ENCODE measurements around the gene ATAD3C.
"Not testable (repeated sequence)": the region's sequence is repeated elsewhere in the genome, so short reads cannot be mapped to it uniquely, and the experiment has no call there.

ATAD3C gene

DNA sequence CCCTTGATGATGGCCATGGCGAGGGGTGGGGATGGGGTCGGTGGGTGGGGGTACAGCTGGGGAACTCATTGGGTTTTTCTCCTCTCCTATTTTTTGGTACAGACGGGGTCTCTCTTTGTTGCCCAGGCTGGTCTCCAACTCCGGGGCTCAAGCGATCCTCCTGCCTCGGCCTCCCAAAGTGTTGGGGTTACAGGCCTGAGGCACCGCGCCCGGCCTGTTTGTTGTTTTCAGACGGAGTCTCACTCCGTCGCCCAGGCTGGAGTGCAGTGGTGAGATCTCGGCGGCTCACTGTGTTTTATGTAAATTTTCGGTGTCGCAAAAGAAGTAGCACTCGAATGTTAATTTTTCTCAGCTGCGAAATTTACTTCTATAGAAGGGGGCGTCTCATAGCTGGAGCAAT is 2.9 kb upstream of the ATAD3C start:
- not testable (repeated sequence) for DNase-seq (ENCODE audit: low spot score)

GRCh38 chr1:1450616-1451015 is 1.1 kb downstream of the ATAD3C start:
- DNase-seq (ENCODE audit: low spot score), result not testable (repeated sequence)

GRCh38 chr1:1451696-1452364 is 2.3 kb downstream of the ATAD3C start:
- no peak for DNase-seq (ENCODE audit: low spot score)

- not testable (repeated sequence) for DNase-seq (ENCODE audit: low spot score)
Observed at GRCh38 chr1:1452365-1452739, 2.9 kb downstream of the ATAD3C start.

- no peak for DNase-seq (ENCODE audit: low spot score)
Observed at GRCh38 chr1:1452882-1453281, 3.4 kb downstream of the ATAD3C start.

DNA sequence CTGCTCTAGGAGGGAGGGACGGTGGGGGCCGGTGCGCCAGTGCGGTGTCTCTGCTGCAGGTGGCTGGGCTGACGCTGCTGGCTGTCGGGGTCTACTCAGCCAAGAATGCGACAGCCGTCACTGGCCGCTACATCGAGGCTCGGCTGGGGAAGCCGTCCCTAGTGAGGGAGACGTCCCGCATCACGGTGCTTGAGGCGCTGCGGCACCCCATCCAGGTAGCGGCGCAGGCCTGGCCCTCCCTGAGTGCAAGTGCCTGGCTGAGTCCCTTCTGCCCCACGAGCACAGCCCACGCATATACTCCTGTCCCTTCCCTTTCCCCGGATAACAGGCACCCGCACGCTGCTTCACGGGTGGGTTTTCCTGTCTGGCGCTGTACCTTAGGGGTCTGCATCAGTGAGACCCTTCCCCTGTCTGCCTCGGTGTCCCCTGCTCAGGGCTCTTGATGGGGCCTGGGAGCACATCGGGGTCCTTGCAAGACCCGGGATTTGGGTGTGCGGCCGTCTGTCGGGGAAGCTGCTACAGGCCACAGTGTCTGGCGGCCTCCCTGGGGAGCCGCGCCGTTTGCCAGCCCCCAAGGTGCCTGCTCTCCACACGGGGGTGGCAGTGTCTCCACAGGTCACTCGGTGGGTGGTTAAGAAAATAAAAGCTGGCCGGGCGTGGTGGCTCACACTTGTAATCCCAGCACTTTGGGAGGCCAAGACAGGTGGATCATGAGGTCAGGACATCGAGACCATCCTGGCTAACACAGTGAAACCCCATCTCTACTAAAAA is 5.0 kb downstream of the ATAD3C start:
- not testable (repeated sequence) for DNase-seq (ENCODE audit: low spot score)

- DNase-seq (ENCODE audit: low spot score), result no peak
Observed at GRCh38 chr1:1455366-1455884, 5.9 kb downstream of the ATAD3C start.

- not testable (repeated sequence) for DNase-seq (ENCODE audit: low spot score)
Observed at GRCh38 chr1:1455934-1456333, 6.4 kb downstream of the ATAD3C start.

- DNase-seq (ENCODE audit: low spot score), result not testable (repeated sequence)
Observed at GRCh38 chr1:1456683-1457255, 7.3 kb downstream of the ATAD3C start.

DNA sequence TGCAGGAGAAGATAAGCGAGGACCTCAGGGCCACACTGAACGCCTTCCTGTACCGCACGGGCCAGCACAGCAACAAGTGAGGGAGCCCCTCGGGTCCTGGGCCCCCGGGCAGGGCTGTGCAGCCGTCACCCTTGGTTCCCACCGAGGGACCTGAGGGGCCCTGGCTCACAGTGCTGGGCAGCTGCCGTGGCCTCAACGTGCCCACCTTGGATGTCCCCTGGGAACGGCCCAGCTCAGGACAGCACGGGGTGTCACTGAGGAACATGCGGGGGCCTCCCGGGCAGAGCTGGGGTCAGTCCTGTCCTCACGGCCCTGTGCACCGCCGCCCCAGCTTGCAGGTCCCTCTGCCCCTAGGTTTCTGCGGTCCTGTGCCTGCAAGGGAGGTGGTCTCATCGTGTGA is 9.7 kb downstream of the ATAD3C start:
- not testable (repeated sequence) for DNase-seq (ENCODE audit: low spot score)

DNA sequence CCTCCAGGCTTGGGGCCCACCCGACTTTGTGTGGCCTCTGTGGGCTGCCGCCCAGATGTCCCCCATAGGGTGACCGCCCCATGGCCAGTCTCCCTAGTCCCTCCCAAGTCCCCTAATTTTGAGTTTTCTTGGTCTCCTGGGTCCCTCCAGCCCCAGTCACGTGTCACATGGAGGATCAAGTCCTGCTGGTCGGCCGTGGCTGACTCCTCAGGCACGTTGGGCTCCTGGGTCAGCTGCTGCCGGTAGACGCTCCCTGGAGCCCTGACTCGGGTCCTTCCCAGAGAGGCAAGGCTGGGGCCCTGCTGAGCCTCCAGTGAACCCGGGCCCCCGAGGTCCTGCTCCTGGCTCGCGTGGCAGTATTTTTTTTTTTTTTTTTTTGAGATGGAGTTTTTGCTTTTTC is 10.2 kb downstream of the ATAD3C start:
- DNase-seq (ENCODE audit: low spot score), result not testable (repeated sequence)

DNA sequence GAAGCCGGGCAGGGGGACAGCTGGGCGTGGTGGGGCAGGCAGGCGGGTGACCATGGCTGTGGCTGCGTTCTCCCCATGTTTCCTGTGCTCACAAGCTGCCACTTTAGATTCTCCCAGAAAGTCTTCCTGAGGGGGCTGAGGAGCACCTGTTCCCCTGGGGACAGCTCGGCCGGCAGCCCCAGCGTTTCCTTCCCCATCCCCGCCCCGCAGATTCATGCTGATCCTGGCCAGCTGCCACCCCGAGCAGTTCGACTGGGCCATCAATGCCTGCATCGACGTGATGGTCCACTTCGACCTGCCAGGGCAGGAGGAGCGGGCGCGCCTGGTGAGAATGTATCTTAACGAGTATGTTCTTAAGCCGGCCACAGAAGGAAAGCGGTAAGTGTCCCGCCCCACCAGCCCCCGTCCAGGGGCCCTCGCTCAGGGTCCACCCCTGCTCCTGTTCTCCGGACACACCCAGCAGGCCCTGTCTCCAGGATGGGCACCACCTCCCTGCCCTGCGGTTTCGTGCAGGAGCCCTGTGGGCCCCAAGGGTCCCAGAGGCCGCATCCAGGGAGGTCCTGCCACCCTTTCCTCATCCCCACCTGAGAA is 11.1 kb downstream of the ATAD3C start:
- DNase-seq (ENCODE audit: low spot score), result no peak

DNA sequence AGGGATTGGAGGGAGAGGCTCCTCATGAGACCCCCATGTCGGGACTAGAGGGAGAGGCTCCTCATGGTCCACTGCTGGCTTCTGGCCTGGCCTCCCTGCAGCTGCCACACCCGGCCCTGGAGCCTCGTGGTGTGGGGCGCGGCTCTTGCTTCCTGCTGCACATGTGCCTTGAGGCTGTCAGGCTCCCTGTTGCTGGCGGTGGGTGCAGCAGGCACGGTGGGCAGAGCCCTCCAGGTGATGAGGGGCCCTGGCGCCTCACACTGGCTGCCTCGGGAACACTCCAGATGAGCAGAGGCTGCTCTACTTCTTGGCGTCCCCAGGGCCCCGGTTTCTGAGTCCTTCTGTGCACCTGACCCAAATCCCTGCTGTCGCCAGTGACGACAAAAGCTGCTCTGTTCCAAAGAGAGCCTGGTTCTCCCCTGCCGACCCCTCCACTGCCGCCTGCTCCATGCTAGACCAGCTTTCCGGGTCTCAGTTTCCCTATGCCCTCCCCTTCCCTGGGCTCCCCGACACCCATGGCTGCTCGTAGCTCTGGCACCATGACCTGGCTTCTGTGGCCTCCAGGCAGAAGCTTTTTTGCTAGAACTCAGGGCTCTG is 12.3 kb downstream of the ATAD3C start:
- no peak for DNase-seq (ENCODE audit: low spot score)

GRCh38 chr1:1462318-1462966 is 13.0 kb downstream of the ATAD3C start:
- DNase-seq (ENCODE audit: low spot score), result no peak

- no peak for DNase-seq (ENCODE audit: low spot score)
Observed at GRCh38 chr1:1463312-1463711, 13.8 kb downstream of the ATAD3C start.

DNA sequence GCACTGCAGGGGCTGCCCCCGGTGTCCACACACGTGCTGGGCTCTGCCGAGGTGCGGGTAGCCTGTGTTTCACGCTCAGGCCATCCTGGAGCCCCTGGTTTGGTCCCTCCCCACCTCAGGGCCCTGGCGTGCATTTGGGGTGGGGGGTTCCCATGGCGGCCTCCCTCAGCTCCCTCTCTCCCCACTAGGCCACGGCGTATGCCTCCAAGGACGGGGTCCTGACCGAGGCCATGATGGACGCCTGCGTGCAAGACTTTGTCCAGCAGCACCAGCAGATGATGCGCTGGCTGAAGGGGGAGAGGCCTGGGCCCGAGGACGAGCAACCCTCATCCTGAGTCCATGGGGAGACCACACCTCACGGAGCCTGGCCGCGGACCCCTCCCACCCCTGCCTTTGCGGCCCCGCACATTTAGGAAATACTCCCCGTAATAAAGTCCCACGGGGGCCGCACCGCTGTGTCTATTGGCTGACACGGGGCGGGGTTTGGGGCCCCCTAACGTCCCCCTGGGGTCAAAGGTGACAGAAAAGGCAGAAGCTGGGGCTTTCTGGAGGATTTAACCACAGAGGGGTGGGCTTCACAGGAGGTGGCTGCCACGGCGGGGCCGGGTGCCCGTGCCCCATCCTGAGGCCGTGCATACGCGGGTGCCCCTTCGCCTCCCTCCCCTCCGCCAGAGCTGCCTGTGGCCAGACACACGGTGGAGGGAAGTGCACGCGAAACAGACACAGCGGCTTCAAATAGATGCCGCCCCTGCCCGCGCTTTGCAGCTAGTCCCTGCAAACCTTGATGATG is 18.9 kb downstream of the ATAD3C start:
- not testable (repeated sequence) for DNase-seq (ENCODE audit: low spot score)

DNA sequence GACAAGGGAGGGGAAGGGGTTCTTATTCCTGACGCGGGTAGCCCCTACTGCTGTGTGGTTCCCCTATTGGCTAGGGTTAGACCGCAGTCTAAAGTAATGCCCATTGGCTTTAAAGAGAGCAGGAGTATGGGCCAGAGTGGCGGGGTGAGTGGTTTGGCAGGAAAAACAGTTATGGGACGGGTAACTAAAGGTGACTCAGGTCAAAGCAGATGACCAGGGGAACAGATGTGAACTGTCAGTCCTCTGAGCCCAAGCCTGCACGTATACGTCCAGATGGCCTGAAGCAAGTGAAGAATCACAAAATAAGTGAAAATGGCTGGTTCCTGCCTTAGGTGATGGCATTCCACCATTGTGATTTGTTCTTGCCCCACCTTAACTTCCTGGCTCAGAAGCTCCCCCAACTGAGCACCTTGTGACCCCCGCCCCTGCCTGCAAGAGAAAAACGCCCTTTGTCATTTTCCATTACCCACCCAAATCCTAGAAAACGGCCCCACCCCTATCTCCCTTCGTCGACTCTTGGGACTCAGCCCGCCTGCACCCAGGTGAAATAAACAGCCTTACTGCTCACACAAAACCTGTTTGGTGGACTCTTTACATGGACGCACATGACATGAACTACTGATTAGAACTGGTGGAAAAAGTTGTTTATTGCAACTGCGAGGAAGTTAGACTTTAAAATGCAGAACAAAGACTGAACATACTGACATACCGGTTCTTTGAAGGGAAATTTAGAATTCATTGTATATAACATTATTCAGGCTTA is 21.3 kb downstream of the ATAD3C start:
- peak; percentile 23 for DNase-seq (ENCODE audit: low spot score)

DNA sequence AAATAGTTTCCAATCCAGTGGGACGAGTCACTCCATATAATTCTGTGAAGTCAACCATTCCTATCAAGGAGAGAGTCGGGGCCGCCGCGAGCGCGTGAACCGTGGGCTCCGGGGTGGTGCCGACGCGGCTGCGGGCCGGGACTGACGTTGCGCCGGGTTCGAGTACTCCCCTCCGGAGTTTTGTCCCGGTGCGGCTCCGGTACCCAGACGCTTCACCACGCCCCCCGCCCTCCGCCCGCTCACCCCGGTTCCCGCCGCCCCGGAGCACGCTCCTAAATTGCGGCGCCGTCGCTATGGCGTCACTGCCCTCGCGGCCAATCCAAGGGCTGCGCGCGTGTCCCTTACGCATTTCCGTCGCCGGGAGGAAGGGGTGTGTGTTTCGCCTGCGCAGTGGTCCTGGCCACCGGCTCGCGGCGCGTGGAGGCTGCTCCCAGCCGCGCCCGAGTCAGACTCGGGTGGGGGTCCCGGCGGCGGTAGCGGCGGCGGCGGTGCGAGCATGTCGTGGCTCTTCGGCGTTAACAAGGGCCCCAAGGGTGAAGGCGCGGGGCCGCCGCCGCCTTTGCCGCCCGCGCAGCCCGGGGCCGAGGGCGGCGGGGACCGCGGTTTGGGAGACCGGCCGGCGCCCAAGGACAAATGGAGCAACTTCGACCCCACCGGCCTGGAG is 22.0 kb downstream of the ATAD3C start, which contains the start of gene ATAD3B:
Gene ATAD3B, plus strand, starts transcription at position 377 of the 664 bp plus-strand sequence. Its CDS starts 120 bp downstream, at position 497.
- peak; percentile 89 for DNase-seq (ENCODE audit: low spot score)
